Testis (tissue), 3 donors: ENCODE data around the gene ADGRE1. TPM values are rescaled to one million over a fixed set of nuclear protein-coding genes. Genes with fewer than 3 reads are reported as not detected.

Experiments
- DNase-seq: peaks from one replicate; pipeline ENCODE4 v3.0.0-alpha.2; 2019
- H3K27ac ChIP-seq, 2 donors: fragments of 200-600 bp; sonication (generic); one replicate each; pipeline ENCODE4 v1.5.1; 2019
- H3K27me3 ChIP-seq: fragments of 200-600 bp; sonication (generic); one replicate; pipeline ENCODE4 v1.5.1; 2019
- H3K36me3 ChIP-seq: fragments of 200-600 bp; sonication (generic); one replicate; pipeline ENCODE4 v1.5.1; 2017; ENCODE audit warnings: low read depth; ENCODE audit errors: missing control alignments
- H3K4me1 ChIP-seq: fragments of 200-600 bp; sonication (generic); one replicate; pipeline ENCODE4 v1.5.1; 2019
- H3K4me3 ChIP-seq, 2 donors: fragments of 200-600 bp; sonication (generic); one replicate each; pipeline ENCODE4 v1.5.1; 2017 to 2019
- H3K9me3 ChIP-seq: fragments of 200-600 bp; sonication (generic); one replicate; pipeline ENCODE4 v1.5.1; 2017
- POLR2A ChIP-seq: fragments of 450-650 bp; IDR thresholded peaks from one replicate; pipeline ENCODE4 v1.6.1; 2017; ENCODE audit warnings: antibody characterized with exemption, mild to moderate bottlenecking, moderate library complexity
- WGBS, 2 donors: methylation state at CpG; one replicate each; pipeline ENCODE4 v1.1.5; 2018; 5-methylcytosine and 5-hydroxymethylcytosine counted together
- intact Hi-C: fragments of 100-400 bp; cut with DNase I; formaldehyde crosslinking; loops from one replicate; pipeline ENCODE4 v1.15.1; 2023; ENCODE audit warnings: low total_unique reads
- polyA plus RNA-seq: library from polyadenylated mRNA; stranded (reverse); fragments of 350-450 nt; fragmentation: Illumina TruSeq; extraction: RNeasy Lipid Tissue Mini Kit (QIAGEN cat#74804); gene quantifications from one replicate; pipeline ENCODE4 v1.2.3, GENCODE V29; 2014; ENCODE audit warnings: low read depth, low replicate concordance; ENCODE audit not compliant: insufficient read depth
- total RNA-seq, 2 donors: library from RNA; depleted of rRNA; stranded (reverse); fragments of >200 nt; gene quantifications; one replicate each; pipeline ENCODE4 v1.2.3, GENCODE V29; 2016
- TF ChIP-seq, protein P1 (sequence below), 3 experiments: fragments of 450-650 bp in 2 of 3; fragments of 200-600 bp in 1 of 3; sonication (generic) in 1 of 3; IDR thresholded peaks; one replicate each; pipeline ENCODE4 v1.5.1; 2016 to 2019; ENCODE audit warnings: antibody characterized with exemption in 3 of 3, mild to moderate bottlenecking in 2 of 3, moderate library complexity in 1 of 3

Gene ADGRE1
- total and polyA plus RNA-seq, 3 donors from 2014 or later = 1.4 to 5.0 (median 1.5) TPM

DNA sequence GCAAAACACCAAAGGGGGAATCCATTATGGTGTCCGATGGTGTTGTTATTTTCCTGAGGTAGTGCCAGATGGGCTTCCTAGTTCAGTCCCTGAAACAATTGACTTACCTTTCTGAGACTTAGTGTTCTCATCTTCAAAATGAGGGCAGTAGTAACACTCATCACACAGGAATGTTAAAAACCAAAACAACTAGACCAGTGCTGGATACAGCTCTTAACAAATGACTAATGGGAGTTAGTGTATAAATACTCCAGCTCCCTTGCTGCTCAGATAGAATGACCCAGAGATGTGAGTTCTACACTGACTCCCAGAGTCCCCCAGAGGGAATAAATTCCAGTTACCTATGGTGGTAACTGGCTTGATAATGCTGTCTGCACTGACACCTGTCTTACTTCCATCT lies 84.0 kb downstream of the ADGRE1 start:
- no peak for TF ChIP-seq POLR2A
- TF ChIP-seq, protein P1, sequence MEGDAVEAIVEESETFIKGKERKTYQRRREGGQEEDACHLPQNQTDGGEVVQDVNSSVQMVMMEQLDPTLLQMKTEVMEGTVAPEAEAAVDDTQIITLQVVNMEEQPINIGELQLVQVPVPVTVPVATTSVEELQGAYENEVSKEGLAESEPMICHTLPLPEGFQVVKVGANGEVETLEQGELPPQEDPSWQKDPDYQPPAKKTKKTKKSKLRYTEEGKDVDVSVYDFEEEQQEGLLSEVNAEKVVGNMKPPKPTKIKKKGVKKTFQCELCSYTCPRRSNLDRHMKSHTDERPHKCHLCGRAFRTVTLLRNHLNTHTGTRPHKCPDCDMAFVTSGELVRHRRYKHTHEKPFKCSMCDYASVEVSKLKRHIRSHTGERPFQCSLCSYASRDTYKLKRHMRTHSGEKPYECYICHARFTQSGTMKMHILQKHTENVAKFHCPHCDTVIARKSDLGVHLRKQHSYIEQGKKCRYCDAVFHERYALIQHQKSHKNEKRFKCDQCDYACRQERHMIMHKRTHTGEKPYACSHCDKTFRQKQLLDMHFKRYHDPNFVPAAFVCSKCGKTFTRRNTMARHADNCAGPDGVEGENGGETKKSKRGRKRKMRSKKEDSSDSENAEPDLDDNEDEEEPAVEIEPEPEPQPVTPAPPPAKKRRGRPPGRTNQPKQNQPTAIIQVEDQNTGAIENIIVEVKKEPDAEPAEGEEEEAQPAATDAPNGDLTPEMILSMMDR (IDR thresholded peaks at IDR 0.05) = no peak
- intact Hi-C loops = no loop called here

DNA sequence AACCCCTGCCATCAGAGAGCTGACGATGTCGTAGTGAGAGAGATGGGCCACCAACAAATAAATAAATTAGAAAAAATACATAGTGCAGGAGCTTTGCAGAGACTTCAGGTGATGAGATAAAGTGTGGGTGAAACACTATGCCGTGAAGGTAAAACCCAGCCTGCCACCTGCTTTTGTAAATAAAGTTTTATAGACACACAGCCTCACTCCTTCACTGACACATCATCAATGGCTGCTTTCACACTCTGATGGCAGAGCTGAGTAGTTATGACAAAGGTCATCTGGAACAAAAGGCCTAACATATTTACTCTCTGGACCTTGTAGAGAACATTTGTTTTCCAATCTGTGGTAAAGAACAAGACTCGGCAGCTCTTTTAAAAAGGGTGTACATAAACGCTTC lies 88.8 kb downstream of the ADGRE1 start:
- H3K27ac ChIP-seq = no peak overlapping the region
- H3K36me3 ChIP-seq = no peaks in the 10 kb centered on the region
- H3K27me3 ChIP-seq = no peaks in the 10 kb centered on the region
- intact Hi-C loops = no loop called here
- H3K9me3 ChIP-seq = no peaks in the 10 kb centered on the region
- H3K4me3 ChIP-seq = no peak overlapping the region
- H3K4me1 ChIP-seq = no peaks in the 10 kb centered on the region
- DNase-seq = no peak
- 94 to 95% methylated on average over 5 of the region's 5 CpGs for WGBS, 2 donors
- TF ChIP-seq, protein P1 (IDR thresholded peaks at IDR 0.05) = no peak
- no peak for TF ChIP-seq POLR2A

More for the DNA sequence above, 84.0 kb downstream of the ADGRE1 start:
- Histone ChIP-seq H3K36me3 (no peaks in the 10 kb centered on the region), H3K4me3 (no peak overlapping the region), H3K27ac (no peak overlapping the region), H3K9me3 (no peaks in the 10 kb centered on the region), H3K27me3 (no peaks in the 10 kb centered on the region), H3K4me1 (no peaks in the 10 kb centered on the region)
- 92 to 100% methylated on average over 1 of the region's 1 CpG for WGBS, 2 donors
- DNase-seq = no peak

DNA sequence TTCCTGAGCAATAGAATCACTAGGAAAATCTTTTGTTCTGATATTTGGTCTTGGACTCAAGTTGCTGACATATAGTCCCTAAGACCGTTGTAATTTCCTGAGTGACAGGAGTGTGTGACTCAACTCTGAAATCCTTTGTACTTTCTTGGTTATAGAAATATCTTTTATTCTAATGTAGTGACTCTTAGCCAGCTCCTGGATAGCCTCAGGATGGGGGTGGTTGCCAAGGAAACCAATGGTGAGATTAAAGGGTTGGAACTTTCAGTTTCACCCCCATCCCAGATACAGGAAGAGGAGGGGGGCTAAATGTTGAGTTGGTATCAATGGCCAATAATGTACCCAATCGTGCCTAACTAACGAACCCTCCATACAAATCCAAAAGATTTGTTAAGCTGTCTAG lies 92.0 kb downstream of the ADGRE1 start:
- Histone ChIP-seq H3K27ac (no peak overlapping the region), H3K9me3 (no peaks in the 10 kb centered on the region), H3K4me3 (no peak overlapping the region), H3K4me1 (no peaks in the 10 kb centered on the region), H3K27me3 (no peaks in the 10 kb centered on the region), H3K36me3 (no peaks in the 10 kb centered on the region)
- no peak for DNase-seq
- intact Hi-C loops = no loop called here
- TF ChIP-seq, protein P1 (IDR thresholded peaks at IDR 0.05) = no peak
- no peak for TF ChIP-seq POLR2A
- WGBS, 2 donors = 80 to 82% methylated on average over 3 of the region's 3 CpGs

DNA sequence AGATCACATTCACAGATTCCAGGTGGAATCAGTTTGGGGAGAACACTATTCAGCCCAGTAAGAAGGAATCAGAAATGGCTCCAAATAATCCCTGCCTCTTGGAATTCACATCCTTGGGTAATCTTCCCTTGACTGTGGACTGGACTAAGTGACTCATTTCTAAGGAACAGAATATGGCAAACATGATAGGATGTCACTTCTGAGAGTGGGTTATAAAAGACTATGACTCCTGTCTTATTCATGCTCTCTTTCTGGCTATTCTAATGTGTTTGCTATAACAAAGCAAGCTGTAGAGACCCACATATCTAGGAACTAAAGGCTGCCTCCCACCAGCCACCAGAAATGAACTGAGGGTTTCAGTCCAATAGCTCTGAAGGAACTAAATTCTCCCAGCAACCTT lies 96.1 kb downstream of the ADGRE1 start:
- Histone ChIP-seq H3K9me3 (no peaks in the 10 kb centered on the region), H3K4me3 (no peak overlapping the region)
- intact Hi-C loops = no loop called here

DNA sequence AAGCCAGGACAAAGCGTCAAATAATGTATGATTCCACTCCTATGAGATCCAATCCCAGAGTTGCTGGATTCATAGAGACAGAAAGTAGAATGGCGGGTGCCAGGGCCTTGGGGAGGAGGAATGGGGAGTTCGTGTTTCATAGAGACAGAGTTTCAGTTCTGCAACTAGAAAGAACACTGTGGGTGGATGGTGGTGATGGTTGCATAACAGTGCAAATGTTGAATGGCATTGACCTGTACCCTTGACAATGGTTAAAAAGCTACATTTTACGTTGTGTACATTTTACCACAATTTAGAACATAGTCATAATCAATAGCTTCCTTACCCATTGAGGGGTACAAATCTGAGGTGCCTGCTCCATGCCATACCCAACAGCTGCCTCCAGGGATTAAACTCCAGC lies 100.5 kb downstream of the ADGRE1 start:
- WGBS, 2 donors = 52 to 61% methylated on average over 4 of the region's 4 CpGs
- TF ChIP-seq, protein P1 (IDR thresholded peaks at IDR 0.05) = no peak
- TF ChIP-seq POLR2A = no peak
- H3K27me3 ChIP-seq = no peaks in the 10 kb centered on the region
- H3K4me3 ChIP-seq = no peak overlapping the region
- H3K27ac ChIP-seq = no peak overlapping the region
- H3K9me3 ChIP-seq = no peaks in the 10 kb centered on the region
- no peaks in the 10 kb centered on the region for H3K36me3 ChIP-seq
- intact Hi-C loops = no loop called here
- no peak for DNase-seq
- H3K4me1 ChIP-seq = no peaks in the 10 kb centered on the region

More for the DNA sequence above, 96.1 kb downstream of the ADGRE1 start:
- no peak for TF ChIP-seq POLR2A
- TF ChIP-seq, protein P1 (IDR thresholded peaks at IDR 0.05) = no peak
- Histone ChIP-seq H3K36me3 (no peaks in the 10 kb centered on the region), H3K27ac (no peak overlapping the region), H3K4me1 (no peaks in the 10 kb centered on the region), H3K27me3 (no peaks in the 10 kb centered on the region)
- DNase-seq = no peak
